HG03103 (cell line): ENCODE data around the gene TAF8.

ENCODE experiments used
- ATAC-seq: cut with Tn5 transposase; IDR thresholded peaks from one replicate; pipeline ENCODE4 v1.9.1; 2021; ENCODE audit warnings: low read depth; ENCODE audit not compliant: unreplicated experiment

TAF8 gene

DNA sequence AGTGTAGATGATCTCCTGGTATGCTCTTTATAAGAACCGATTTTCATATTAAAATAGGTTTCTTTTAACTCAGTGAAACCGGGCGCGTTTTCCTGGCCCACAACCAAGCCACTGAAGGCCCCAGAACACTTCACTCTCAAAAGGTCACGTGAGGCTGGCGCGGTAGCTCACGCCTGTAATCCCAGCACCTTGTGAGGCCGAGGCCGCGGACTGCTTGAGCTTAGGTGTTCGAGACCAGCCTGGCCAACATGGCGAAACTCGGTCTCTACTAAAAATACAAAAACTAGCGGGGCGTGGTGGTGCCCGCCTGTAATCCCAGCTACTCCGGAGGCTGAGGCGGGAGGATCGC lies 402 bp upstream of the TAF8 start:
- no peak for ATAC-seq

DNA sequence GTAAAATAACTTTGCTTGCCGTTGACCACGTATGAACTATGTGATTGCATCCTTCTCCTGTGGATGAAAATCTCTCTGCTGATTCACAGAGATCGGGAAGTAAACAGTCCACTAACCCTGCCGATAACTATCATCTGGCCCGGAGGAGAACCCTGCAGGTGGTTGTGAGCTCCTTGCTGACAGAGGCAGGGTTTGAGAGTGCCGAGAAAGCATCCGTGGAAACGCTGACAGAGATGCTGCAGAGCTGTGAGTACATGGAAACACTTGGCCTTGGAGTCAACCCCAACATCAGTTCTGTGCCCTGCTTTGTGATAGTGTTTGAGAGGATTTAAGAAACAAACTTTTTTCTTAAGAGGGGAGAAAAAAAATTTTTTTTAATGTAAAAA lies 937 bp downstream of the TAF8 start:
- ATAC-seq: no peak

GRCh38 chr6:42053601-42054000 lies 3.3 kb downstream of the TAF8 start:
- no peak for ATAC-seq

GRCh38 chr6:42059743-42060142 lies 9.4 kb downstream of the TAF8 start:
- no peak for ATAC-seq

DNA sequence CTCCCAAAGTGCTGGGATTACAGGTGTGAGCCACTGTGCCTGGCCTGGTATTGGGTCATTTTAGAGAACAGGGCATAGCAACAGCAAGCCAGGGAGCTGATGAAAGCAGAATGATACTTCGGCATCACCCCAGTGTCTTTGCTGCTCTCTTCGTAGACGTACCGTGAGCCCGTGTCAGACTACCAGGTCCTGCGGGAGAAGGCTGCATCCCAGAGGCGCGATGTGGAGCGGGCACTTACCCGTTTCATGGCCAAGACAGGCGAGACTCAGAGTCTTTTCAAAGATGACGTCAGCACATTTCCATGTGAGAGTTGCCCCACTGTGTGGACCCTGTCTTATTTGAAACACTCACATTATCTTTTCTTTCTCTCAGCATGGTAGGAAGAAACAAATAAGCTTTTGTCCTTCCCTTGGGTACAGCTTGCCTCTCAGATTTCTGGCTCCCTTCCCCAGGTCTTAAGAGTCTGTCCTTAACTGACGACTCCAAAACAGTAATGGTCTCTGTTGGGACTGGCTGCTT lies 15.9 kb downstream of the TAF8 start:
- no peak for ATAC-seq

GRCh38 chr6:42068173-42068572 lies 17.8 kb downstream of the TAF8 start:
- no peak for ATAC-seq

- no peak for ATAC-seq
These were observed 18.7 kb downstream of the TAF8 start for GRCh38 chr6:42068872-42069522.

- no peak for ATAC-seq
These were observed 21.7 kb downstream of the TAF8 start for GRCh38 chr6:42071881-42072583.

DNA sequence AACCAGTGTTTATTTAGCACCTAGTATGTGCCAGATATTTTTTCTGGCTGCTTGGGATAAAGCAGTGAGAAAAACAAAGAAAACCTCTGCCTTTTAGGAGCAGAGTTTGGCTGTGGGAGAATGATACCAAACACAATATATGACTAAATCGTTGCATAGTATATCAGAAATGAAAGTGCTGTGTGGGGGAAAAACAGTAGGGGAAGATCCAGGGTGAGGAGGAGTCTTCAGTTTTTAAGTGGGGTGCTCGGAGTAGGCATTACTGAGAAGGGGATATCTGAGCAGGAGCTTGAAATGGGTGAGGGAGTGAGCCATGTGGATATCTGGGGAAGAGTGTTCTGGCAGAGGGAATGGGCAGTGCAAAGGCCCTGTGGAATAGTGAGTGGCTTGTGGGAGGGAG lies 23.0 kb downstream of the TAF8 start:
- no peak for ATAC-seq

- ATAC-seq: no peak
These were observed 25.0 kb downstream of the TAF8 start for GRCh38 chr6:42075159-42075838.

DNA sequence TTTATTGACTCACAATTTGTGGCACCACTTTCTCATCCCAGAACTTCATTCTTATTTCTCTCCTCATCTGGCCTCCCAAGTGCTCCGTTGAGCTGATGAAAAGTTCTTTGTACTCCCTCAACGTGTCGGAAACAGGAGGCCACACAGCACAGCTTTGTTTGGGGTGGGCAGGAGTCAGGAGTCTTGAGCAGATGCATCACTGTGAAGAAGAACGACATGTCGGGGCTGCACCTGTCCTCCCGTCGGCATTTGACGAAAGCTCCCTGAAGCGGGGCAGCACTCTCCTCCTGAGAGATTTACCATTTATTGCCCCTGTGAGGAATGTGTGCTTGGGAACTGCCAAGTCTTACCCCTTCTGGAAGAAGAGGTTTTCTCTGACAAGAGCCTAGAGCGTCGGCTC lies 28.1 kb downstream of the TAF8 start:
- no peak for ATAC-seq

DNA sequence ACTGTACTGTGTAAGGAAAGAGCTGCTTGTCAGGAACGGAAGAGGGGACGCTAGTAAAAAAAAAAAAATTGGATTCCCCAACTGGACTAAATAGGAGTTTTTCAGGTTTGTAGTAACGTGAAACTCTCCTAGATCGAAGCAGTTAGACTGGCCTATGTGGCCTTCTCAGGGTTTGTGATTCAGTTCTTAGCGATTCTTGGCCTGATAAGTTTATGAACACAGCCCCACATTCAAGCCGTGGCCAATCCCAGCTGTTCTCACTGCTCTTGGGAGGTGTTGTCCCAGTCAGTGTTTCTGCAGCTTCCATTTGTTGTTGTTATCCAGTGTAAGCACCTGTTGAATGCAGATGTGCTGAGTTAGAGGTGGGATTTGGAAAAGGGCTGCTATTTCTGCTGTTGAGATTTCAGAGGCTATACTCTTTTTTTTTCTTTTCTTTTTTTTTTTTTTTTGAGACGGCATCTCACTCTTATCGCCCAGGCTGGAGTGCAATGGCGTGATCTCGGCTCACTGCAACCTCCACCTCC lies 29.7 kb downstream of the TAF8 start:
- no peak for ATAC-seq

GRCh38 chr6:42083530-42083929 lies 33.2 kb downstream of the TAF8 start:
- no peak for ATAC-seq

- no peak for ATAC-seq
These were observed 34.6 kb downstream of the TAF8 start for GRCh38 chr6:42084889-42085288.

DNA sequence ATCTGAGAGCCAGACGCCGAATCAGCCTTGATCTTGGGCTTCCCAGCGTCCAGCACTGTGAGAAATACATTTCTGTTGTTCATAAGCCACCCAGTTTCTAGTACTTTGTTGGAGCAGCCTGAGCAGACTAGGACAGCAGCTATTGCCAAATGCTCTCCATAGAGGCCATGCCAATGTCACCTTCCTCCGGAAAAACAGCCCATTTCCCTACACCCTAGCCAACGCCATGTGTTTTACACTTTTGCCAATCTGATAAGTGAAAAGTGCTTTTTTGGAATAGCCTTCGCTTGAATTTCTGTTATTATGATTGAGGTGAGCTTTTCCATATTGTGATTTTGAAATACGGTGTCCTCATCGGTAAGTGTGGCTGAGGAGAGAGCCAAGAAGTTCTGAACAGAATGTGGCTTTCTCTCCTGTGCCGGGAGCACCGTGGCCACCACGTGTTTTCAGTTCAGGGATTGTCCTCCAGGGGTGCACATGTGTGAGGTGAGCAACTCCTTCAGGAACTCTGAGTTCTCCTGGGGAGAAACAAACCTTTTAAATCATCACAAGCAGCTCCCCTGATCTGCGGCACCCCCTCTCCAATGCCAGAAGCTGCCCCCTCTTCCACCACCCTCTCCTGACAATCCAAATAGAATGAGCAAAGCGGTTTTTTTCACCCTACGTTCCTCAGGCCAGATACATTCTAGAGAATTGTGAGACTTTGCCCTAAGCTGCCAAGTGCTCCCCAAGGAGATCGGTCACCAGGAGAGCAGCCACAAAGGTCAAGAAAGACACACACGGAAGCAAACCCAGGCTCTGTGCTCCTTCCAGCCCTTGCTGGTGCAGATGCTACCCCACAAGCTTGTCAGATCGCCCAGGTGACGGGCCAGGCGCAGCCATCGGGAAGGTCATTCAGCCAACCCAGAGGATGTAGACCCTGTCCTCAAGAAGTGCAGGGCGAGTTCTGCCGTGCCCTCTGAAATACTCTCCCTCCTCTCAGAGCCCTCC lies 36.0 kb downstream of the TAF8 start:
- ATAC-seq: no peak

- no peak for ATAC-seq
These were observed 37.8 kb downstream of the TAF8 start for GRCh38 chr6:42088101-42088591.

DNA sequence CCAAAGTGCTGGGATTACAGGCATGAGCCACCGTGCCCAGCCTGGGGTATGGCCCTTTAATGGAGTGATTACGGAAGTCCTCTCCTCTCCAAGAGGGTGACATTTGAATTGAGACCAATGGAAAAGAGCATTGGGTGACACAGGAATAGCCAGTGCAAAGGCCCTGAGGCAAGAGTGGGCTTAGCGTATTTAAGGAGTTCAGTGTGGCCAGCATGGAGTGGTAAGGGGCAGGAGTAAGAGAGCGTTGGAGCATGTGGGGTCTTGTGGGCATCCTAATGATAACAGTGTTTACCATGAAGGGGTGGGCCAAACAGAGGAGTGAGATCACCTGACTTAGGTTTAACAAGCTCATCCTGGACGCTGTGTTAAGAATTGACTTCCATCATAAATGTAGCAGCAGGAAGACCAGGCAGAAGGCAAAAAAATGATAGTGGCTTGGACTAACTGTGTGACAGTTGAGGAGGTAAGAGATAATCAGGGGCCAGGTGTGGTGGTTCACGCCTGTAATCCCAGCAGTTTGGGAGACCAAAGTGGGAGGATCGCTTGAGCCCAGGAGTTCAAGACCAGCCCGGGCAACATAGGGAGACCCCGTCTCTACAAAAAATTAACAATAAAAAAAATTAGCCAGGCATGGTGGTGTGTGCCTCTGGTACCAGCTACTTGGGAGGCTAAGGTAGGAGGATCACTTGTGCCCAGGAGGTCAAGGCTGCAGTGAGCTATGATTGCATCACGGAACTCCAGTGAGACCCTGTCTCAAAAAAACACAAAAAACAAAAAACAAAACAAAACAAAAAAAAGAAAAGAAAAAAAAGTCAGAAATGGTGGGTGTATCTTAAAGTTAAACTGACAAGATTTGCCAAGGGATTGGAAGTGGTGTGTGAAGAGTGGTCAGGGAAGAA lies 40.7 kb downstream of the TAF8 start:
- ATAC-seq: no peak

DNA sequence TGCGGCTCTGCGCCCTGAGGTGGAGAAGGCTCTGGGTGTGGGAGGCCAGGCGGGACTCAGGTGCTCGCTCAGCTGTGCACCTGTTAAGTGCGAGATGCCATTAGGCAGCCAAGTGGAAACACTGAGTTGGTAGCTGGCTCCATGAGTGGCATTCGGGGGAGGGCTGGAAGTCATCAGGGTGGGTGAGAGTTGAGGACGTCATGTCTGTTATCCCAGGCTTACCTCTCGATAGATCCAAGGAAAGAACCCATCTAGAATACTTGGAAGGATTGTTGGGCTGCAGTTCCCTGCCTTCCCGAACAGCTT lies 41.3 kb downstream of the TAF8 start:
- no peak for ATAC-seq

DNA sequence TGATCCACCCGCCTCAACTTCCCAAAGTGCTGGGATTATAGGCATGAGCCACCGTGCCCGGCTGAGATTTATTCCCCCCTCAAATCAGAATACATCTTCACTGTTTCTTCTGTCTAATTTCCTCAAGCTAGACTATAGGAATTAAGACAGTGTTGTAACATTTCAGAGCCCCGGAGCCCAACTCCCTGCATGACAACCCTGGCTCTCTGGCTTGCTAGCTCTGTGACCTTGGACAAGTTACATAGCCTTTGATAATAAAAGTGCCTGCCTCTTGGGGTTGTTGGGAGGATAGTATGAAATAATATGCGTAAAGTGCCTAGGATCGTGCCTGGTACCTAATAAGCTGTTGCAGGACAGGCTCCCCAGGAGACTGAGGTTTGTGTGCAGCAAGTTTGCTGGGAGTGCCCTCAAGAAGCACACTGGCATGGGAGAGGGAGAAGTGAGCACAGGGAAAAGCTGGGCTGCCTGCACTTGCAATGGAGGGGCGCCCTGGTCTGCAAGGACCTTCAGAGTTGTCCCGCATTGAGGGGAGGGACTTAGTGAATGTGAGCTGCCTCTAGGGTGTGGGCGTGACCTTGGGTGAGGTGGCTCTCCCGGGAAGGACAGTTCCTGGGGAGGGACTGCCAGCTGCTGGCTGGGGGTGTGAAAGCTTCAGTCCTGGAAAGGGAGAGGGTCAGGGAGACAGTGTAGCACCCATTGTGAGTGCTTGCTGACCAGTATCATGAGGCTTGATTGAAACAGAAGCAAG lies 43.4 kb downstream of the TAF8 start:
- no peak for ATAC-seq
